ENCODE data around the gene TGFB1. TPM values are rescaled to one million over a fixed set of nuclear protein-coding genes. Genes with fewer than 3 reads are reported as not detected.
"Not testable (repeated sequence)": the region's sequence is repeated elsewhere in the genome, so short reads cannot be mapped to it uniquely, and the experiment has no call there.

TGFB1 gene
- total RNA-seq, 1 donor from 2014 or later: 244 TPM

DNA sequence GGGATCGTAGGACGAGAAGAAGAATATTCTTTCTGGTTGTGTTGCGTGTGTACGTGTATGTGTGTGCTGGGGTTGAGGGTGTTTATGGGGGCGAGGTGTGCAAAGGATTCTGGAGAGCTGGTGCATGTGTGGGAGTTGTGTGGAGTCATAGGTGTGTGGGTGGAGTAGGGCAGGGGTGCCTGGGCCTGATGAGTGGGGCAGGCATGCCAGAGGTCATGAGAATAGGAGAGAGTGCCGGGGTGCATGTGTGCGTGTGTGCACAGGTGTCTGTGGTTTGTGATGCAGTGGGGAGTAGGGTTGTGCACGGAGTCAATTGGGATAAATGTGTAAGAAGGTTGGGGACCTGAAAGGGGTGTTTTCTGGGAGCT, 23.3 kb upstream of the TGFB1 start:
- peaks cover 1% of the 10 kb centered on the region for H3K36me3 Mint-ChIP-seq (ENCODE audit: unreplicated experiment)
- H3K4me1 Mint-ChIP-seq (ENCODE audit: unreplicated experiment): peaks cover 23% of the 10 kb centered on the region
- H3K27me3 Mint-ChIP-seq (ENCODE audit: unreplicated experiment): no peaks in the 10 kb centered on the region
- no peak for DNase-seq (ENCODE audit: extremely low spot score, unreplicated experiment)
- H3K27ac Mint-ChIP-seq (ENCODE audit: unreplicated experiment): no peak overlapping the region
- peak overlapping the region; percentile 56 for H3K4me3 Mint-ChIP-seq (ENCODE audit: unreplicated experiment)
- no peaks in the 10 kb centered on the region for H3K9me3 Mint-ChIP-seq (ENCODE audit: unreplicated experiment)
- TF ChIP-seq CTCF (IDR thresholded peaks at IDR 0.05): no peak

GRCh38 chr19:41376241-41376997, 22.7 kb upstream of the TGFB1 start, which contains the start of gene TMEM91:
Gene TMEM91, plus strand, starts transcription at chr19:41376533. Its CDS starts 1,777 bp downstream, at chr19:41378310.
- Mint-ChIP-seq H3K36me3 (ENCODE audit: unreplicated experiment) (peaks cover 1% of the 10 kb centered on the region), H3K4me3 (ENCODE audit: unreplicated experiment) (peak within 1 kb of the TSS; percentile 56), H3K9me3 (ENCODE audit: unreplicated experiment) (no peaks in the 10 kb centered on the region), H3K4me1 (ENCODE audit: unreplicated experiment) (peaks cover 23% of the 10 kb centered on the region), H3K27me3 (ENCODE audit: unreplicated experiment) (no peaks in the 10 kb centered on the region), H3K27ac (ENCODE audit: unreplicated experiment) (no peak within 1 kb of the TSS)
- DNase-seq (ENCODE audit: extremely low spot score, unreplicated experiment): no peak
- no peak for TF ChIP-seq CTCF (IDR thresholded peaks at IDR 0.05)

DNA sequence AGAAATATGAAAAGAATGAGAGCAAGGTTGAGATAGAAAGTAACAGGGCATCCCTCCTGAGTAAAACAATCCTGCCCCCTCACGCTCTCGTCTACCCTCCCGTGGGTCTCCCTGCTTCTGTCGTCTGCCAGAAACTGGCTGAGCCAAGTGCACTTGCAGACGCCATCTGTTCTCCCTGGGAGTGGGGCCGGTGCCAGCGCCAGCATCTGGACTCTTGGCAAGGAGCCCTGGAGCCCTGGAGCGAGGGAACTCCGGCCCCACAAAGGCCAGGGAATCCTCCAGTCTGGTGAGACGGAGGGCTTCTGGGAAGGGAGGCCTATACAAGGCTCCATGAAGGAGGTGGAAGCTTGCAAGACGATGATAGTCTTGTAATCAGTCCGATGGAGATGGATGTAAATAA, 20.3 kb upstream of the TGFB1 start:
- Mint-ChIP-seq H3K9me3 (ENCODE audit: unreplicated experiment) (no peaks in the 10 kb centered on the region), H3K27ac (ENCODE audit: unreplicated experiment) (peak overlapping the region; percentile 53), H3K4me3 (ENCODE audit: unreplicated experiment) (no peak overlapping the region), H3K27me3 (ENCODE audit: unreplicated experiment) (no peaks in the 10 kb centered on the region), H3K36me3 (ENCODE audit: unreplicated experiment) (peaks cover 1% of the 10 kb centered on the region), H3K4me1 (ENCODE audit: unreplicated experiment) (peaks cover 23% of the 10 kb centered on the region)
- DNase-seq (ENCODE audit: extremely low spot score, unreplicated experiment): peak; percentile 97
- TF ChIP-seq CTCF (IDR thresholded peaks at IDR 0.05): no peak

- no peak for TF ChIP-seq CTCF (IDR thresholded peaks at IDR 0.05)
- Mint-ChIP-seq H3K4me3 (ENCODE audit: unreplicated experiment) (no peak overlapping the region), H3K4me1 (ENCODE audit: unreplicated experiment) (peaks cover 29% of the 10 kb centered on the region), H3K9me3 (ENCODE audit: unreplicated experiment) (no peaks in the 10 kb centered on the region), H3K27me3 (ENCODE audit: unreplicated experiment) (no peaks in the 10 kb centered on the region), H3K27ac (ENCODE audit: unreplicated experiment) (no peak overlapping the region), H3K36me3 (ENCODE audit: unreplicated experiment) (no peaks in the 10 kb centered on the region)
- DNase-seq (ENCODE audit: extremely low spot score, unreplicated experiment): no peak
Observed at GRCh38 chr19:41372501-41372900, 18.8 kb upstream of the TGFB1 start.

GRCh38 chr19:41371541-41371940, 17.8 kb upstream of the TGFB1 start:
- Mint-ChIP-seq H3K4me3 (ENCODE audit: unreplicated experiment) (no peak overlapping the region), H3K27me3 (ENCODE audit: unreplicated experiment) (no peaks in the 10 kb centered on the region), H3K36me3 (ENCODE audit: unreplicated experiment) (no peaks in the 10 kb centered on the region), H3K4me1 (ENCODE audit: unreplicated experiment) (peaks cover 23% of the 10 kb centered on the region), H3K9me3 (ENCODE audit: unreplicated experiment) (no peaks in the 10 kb centered on the region), H3K27ac (ENCODE audit: unreplicated experiment) (no peak overlapping the region)
- TF ChIP-seq CTCF (IDR thresholded peaks at IDR 0.05): no peak
- DNase-seq (ENCODE audit: extremely low spot score, unreplicated experiment): no peak

GRCh38 chr19:41371119-41371518, 17.4 kb upstream of the TGFB1 start:
- not testable (repeated sequence) for H3K9me3 Mint-ChIP-seq (ENCODE audit: unreplicated experiment); H3K4me3 Mint-ChIP-seq (ENCODE audit: unreplicated experiment); H3K36me3 Mint-ChIP-seq (ENCODE audit: unreplicated experiment); DNase-seq (ENCODE audit: extremely low spot score, unreplicated experiment); H3K27me3 Mint-ChIP-seq (ENCODE audit: unreplicated experiment); H3K27ac Mint-ChIP-seq (ENCODE audit: unreplicated experiment)
- peaks cover 23% of the 10 kb centered on the region for H3K4me1 Mint-ChIP-seq (ENCODE audit: unreplicated experiment)

Data from osteocyte (in vitro differentiated cells).